Adrenal gland (tissue), 12 donors: ENCODE measurements around the gene CDKN3. TPM values are rescaled to one million over a fixed set of nuclear protein-coding genes. Genes with fewer than 3 reads are reported as not detected.

Source experiments
- DNase-seq, 7 donors: peaks; one replicate each; pipeline ENCODE4 v3.0.0-alpha.2; 2019 to 2020
- H3K27ac ChIP-seq, 5 donors: fragments of 200-600 bp; sonication (generic) in 4 of 5; 1 replicate in 3 of 5; 2 replicates in 2 of 5; pipeline versions ENCODE4 v1.5.1 to v1.8.0; 2016 to 2020; ENCODE audit warnings: mild to moderate bottlenecking in 1 of 5
- H3K27me3 ChIP-seq: fragments of 200-600 bp; 2 replicates; pipeline ENCODE4 v1.8.0; 2021
- H3K36me3 ChIP-seq, 2 donors: fragments of 200-600 bp; replicated peaks in 1 of 2; 1 replicate in 1 of 2; 2 replicates in 1 of 2; pipeline versions ENCODE4 v1.5.1 to v1.8.0; 2018 to 2022
- H3K4me1 ChIP-seq, 2 donors: fragments of 200-600 bp; replicated peaks in 1 of 2; 1 replicate in 1 of 2; 2 replicates in 1 of 2; pipeline versions ENCODE4 v1.5.1 to v1.8.0; 2018 to 2021
- H3K4me3 ChIP-seq, 4 donors: fragments of 200-600 bp; sonication (generic) in 3 of 4; one replicate each; pipeline ENCODE4 v1.5.1; 2016 to 2018
- H3K9me3 ChIP-seq, 3 donors: fragments of 200-600 bp; sonication (generic) in 1 of 3; replicated peaks in 1 of 3; 1 replicate in 2 of 3; 2 replicates in 1 of 3; pipeline versions ENCODE4 v1.5.1 to v1.8.0; 2016 to 2021
- CTCF ChIP-seq, 6 experiments: fragments of 450-650 bp in 4 of 6; fragments of 200-600 bp in 2 of 6; sonication (generic) in 1 of 6; IDR thresholded peaks; 1 replicate in 5 of 6; 2 replicates in 1 of 6; pipeline versions ENCODE4 v1.5.1 to v1.8.0; 2016 to 2021; ENCODE audit warnings: antibody characterized with exemption in 6 of 6, mild to moderate bottlenecking in 2 of 6, moderate library complexity in 1 of 6
- POLR2A ChIP-seq, 2 donors: fragments of 450-650 bp; IDR thresholded peaks; one replicate each; pipeline ENCODE4 v1.6.1; 2017; ENCODE audit warnings: antibody characterized with exemption in 2 of 2, mild to moderate bottlenecking in 2 of 2, moderate library complexity in 1 of 2
- WGBS, 4 donors: extraction: QIAGEN DNeasy Blood & Tissue Kit in 2 of 4; methylation state at CpG; one replicate each; pipeline versions ENCODE4 v1.1.5 to v1.1.7; 2013 to 2017; 5-methylcytosine and 5-hydroxymethylcytosine counted together
- intact Hi-C, 2 donors: fragments of 100-400 bp; cut with DNase I; formaldehyde crosslinking; loops; one replicate each; pipeline versions ENCODE4 v1.14.1 to v1.15.0; 2022 to 2023
- polyA plus RNA-seq, 3 donors: library from polyadenylated mRNA; stranded (reverse); fragments of 200-250 nt in 2 of 3; fragments of 350-450 nt in 1 of 3; fragmentation: Illumina TruSeq in 1 of 3; extraction: RNeasy Lipid Tissue Mini Kit (QIAGEN cat#74804) in 1 of 3; gene quantifications; one replicate each; pipeline ENCODE4 v1.2.3, GENCODE V29; 2013 to 2014
- total RNA-seq, 9 donors: library from RNA; depleted of rRNA in 4 of 9; stranded (reverse); fragments of >200 nt in 4 of 9; fragments of 120-200 nt in 1 of 9; fragmentation: NEBNext Ultra II Directional in 1 of 9; extraction: Animal tissue kit (Norgen Biotek cat#: 25700) in 1 of 9; gene quantifications; one replicate each; pipeline versions ENCODE4 v1.1.0 to v1.2.4, GENCODE V29; 2013 to 2023
- donor health status: healthy with polysubstance abuse.
- donor health status: Bipolar disorder and iron deficiency.
- donor health status: DM: yes; HTN: yes; CAD: no.
- donor health status: DM: no; HTN: no; CAD: no.
- donor health status: DM: no; HTN: no; CAD: no.
- donor health status: DM: yes; HTN: yes; CAD: no.

CDKN3 gene
- total and polyA plus RNA-seq, 12 donors, result 0.46 to 16.4 (median 2.1) TPM; not detected in 1

- H3K27ac ChIP-seq, result peak overlapping the region in 2 of 5 donors; percentile 6 to 41
- intact Hi-C loops, result loop anchor here in 1 of 2 donors (5.0 kb wide), 1 partner anchor 812 kb away; no protein-coding TSS in a partner anchor
These were observed 47.7 kb upstream of the CDKN3 start for GRCh38 chr14:54348923-54349620.

GRCh38 chr14:54349713-54350112, 47.1 kb upstream of the CDKN3 start:
- 44 to 65% (median 58%) methylated on average over 2 of the region's 2 CpGs for WGBS, 4 donors
- intact Hi-C loops, result loop anchor here in 1 of 2 donors (5.0 kb wide), 1 partner anchor 812 kb away; no protein-coding TSS in a partner anchor
- TF ChIP-seq CTCF (IDR thresholded peaks at IDR 0.05) (no peak), POLR2A (IDR thresholded peaks at IDR 0.05) (no peak)

More at GRCh38 chr14:54348923-54349620, 47.7 kb upstream of the CDKN3 start:
- Histone ChIP-seq H3K9me3 (no peaks in the 10 kb centered on the region), H3K4me1 (no peaks in the 10 kb centered on the region), H3K4me3 (no peak overlapping the region), H3K27me3 (no peaks in the 10 kb centered on the region), H3K36me3 (no peaks in the 10 kb centered on the region)
- DNase-seq, result peak in 4 of 7 donors; percentile 20 to 56 (median 22)
- TF ChIP-seq POLR2A (IDR thresholded peaks at IDR 0.05) (no peak), CTCF (IDR thresholded peaks at IDR 0.05) (no peak)
- 36 to 45% (median 40%) methylated on average over 24 of the region's 24 CpGs for WGBS, 4 donors

GRCh38 chr14:54350203-54350602, 46.6 kb upstream of the CDKN3 start:
- Histone ChIP-seq H3K27me3 (no peaks in the 10 kb centered on the region), H3K27ac (peak overlapping the region in 2 of 5 donors; percentile 6 to 41), H3K9me3 (no peaks in the 10 kb centered on the region), H3K4me1 (no peaks in the 10 kb centered on the region), H3K36me3 (no peaks in the 10 kb centered on the region), H3K4me3 (no peak overlapping the region)
- intact Hi-C loops, result no loop called here
- TF ChIP-seq POLR2A (IDR thresholded peaks at IDR 0.05) (no peak), CTCF (IDR thresholded peaks at IDR 0.05) (no peak)
- DNase-seq, result peak in 1 of 7 donors; percentile 10
- 17 to 25% (median 24%) methylated on average over 3 of the region's 3 CpGs for WGBS, 4 donors

More at GRCh38 chr14:54349713-54350112, 47.1 kb upstream of the CDKN3 start:
- Histone ChIP-seq H3K9me3 (no peaks in the 10 kb centered on the region), H3K4me3 (no peak overlapping the region), H3K27ac (peak overlapping the region in 2 of 5 donors; percentile 6 to 41), H3K36me3 (no peaks in the 10 kb centered on the region), H3K27me3 (no peaks in the 10 kb centered on the region), H3K4me1 (no peaks in the 10 kb centered on the region)
- DNase-seq, result no peak

GRCh38 chr14:54353266-54353665, 43.5 kb upstream of the CDKN3 start:
- 75 to 88% (median 82%) methylated on average over 6 of the region's 6 CpGs for WGBS, 4 donors
- intact Hi-C loops, result no loop called here
- H3K9me3 ChIP-seq, result no peaks in the 10 kb centered on the region
- no peaks in the 10 kb centered on the region for H3K36me3 ChIP-seq
- no peak overlapping the region for H3K4me3 ChIP-seq
- DNase-seq, result no peak
- no peak for TF ChIP-seq CTCF (IDR thresholded peaks at IDR 0.05)
- TF ChIP-seq POLR2A (IDR thresholded peaks at IDR 0.05), result no peak
- no peaks in the 10 kb centered on the region for H3K27me3 ChIP-seq
- H3K27ac ChIP-seq, result no peak overlapping the region
- H3K4me1 ChIP-seq, result no peaks in the 10 kb centered on the region
